Stimulated activated CD4-positive, alpha-beta T cell treated with anti-CD3 and anti-CD28 coated beads, Interleukin-12 subunit alpha, Interleukin-12 subunit beta, amount 100 ng/mL, for 24 hours (primary cell): Measurements from ENCODE around the gene CXCL13.
"Not testable (repeated sequence)": the region's sequence is repeated elsewhere in the genome, so short reads cannot be mapped to it uniquely, and the experiment has no call there.

ENCODE experiments used
- DNase-seq, 2 experiments: peaks; one replicate each; pipeline ENCODE4 v3.0.0-alpha.2; 2020; ENCODE audit warnings: low read depth in 2 of 2

Gene CXCL13

GRCh38 chr4:77601614-77602187 lies 3.9 kb upstream of the CXCL13 start:
- DNase-seq, result no peak

- no peak for DNase-seq
Measured at GRCh38 chr4:77613267-77613666, 7.6 kb downstream of the CXCL13 start.

- no peak for DNase-seq
Measured at GRCh38 chr4:77615153-77615552, 9.5 kb downstream of the CXCL13 start.

- no peak for DNase-seq
Measured at GRCh38 chr4:77617203-77617602, 11.6 kb downstream of the CXCL13 start.

GRCh38 chr4:77618383-77619241 lies 13.0 kb downstream of the CXCL13 start:
- peak; percentile 39 to 55 for DNase-seq

- DNase-seq, result no peak
Measured at GRCh38 chr4:77619408-77619807, 13.8 kb downstream of the CXCL13 start.

GRCh38 chr4:77621254-77621653 lies 15.6 kb downstream of the CXCL13 start:
- DNase-seq, result no peak

- no peak for DNase-seq
Measured at GRCh38 chr4:77623091-77623490, 17.5 kb downstream of the CXCL13 start.

GRCh38 chr4:77624213-77624612 lies 18.6 kb downstream of the CXCL13 start:
- no peak for DNase-seq

GRCh38 chr4:77625485-77625884 lies 19.9 kb downstream of the CXCL13 start:
- no peak for DNase-seq

GRCh38 chr4:77629885-77630284 lies 24.3 kb downstream of the CXCL13 start:
- DNase-seq, result no peak

- DNase-seq, result no peak
Measured at GRCh38 chr4:77631276-77631675, 25.7 kb downstream of the CXCL13 start.

- DNase-seq, result no peak
Measured at GRCh38 chr4:77634132-77634785, 28.6 kb downstream of the CXCL13 start.

- DNase-seq, result no peak
Measured at GRCh38 chr4:77635246-77635645, 29.6 kb downstream of the CXCL13 start.

- no peak for DNase-seq
Measured at GRCh38 chr4:77635876-77636275, 30.3 kb downstream of the CXCL13 start.

- no peak for DNase-seq
Measured at GRCh38 chr4:77636902-77637301, 31.3 kb downstream of the CXCL13 start.

- DNase-seq, result not testable (repeated sequence)
Measured at GRCh38 chr4:77644069-77644468, 38.4 kb downstream of the CXCL13 start.

GRCh38 chr4:77650787-77651186 lies 45.2 kb downstream of the CXCL13 start:
- DNase-seq, result no peak

- no peak for DNase-seq
Measured at GRCh38 chr4:77651820-77652219, 46.2 kb downstream of the CXCL13 start.

- DNase-seq, result no peak
Measured at GRCh38 chr4:77652237-77652897, 46.7 kb downstream of the CXCL13 start.

GRCh38 chr4:77653162-77653758 lies 47.6 kb downstream of the CXCL13 start:
- no peak for DNase-seq

- not testable (repeated sequence) for DNase-seq
Measured at GRCh38 chr4:77660318-77660717, 54.7 kb downstream of the CXCL13 start.
